ENCODE measurements around the gene MTO1.

GRCh38 chr6:73484438-73484837 is 22.9 kb downstream of the MTO1 start:
- TF ChIP-seq CTCF (IDR thresholded peaks at IDR 0.05): no peak
- no peak for TF ChIP-seq POLR2A (IDR thresholded peaks at IDR 0.05)

All from adrenal gland (tissue), 5 donors.